HG03460 (cell line): Measurements from ENCODE around the gene RPS3.
A peak's percentile ranks its signal among the peaks of the same experiment; 100 is the strongest.
"Not testable (repeated sequence)": the region's sequence is repeated elsewhere in the genome, so short reads cannot be mapped to it uniquely, and the experiment has no call there.

Experiments used
- ATAC-seq: cut with Tn5 transposase; IDR thresholded peaks from one replicate; pipeline ENCODE4 v1.9.1; 2021; ENCODE audit not compliant: unreplicated experiment

RPS3 gene

GRCh38 chr11:75399344-75400145 lies at the start of gene RPS3:
Gene RPS3 (plus strand): TSS chr11:75399518. CDS start chr11:75399548, 30 bp downstream.
- ATAC-seq, result peak; percentile 94

GRCh38 chr11:75349521-75350116 lies 49.7 kb upstream of the RPS3 start:
- ATAC-seq, result no peak

- ATAC-seq, result no peak
These were observed 49.1 kb upstream of the RPS3 start for GRCh38 chr11:75350122-75350742.

GRCh38 chr11:75350743-75351540 lies 48.4 kb upstream of the RPS3 start:
- no peak for ATAC-seq

GRCh38 chr11:75351541-75351790 lies 47.9 kb upstream of the RPS3 start, which contains the start of gene ARRB1:
Gene ARRB1 (minus strand): TSS chr11:75351661. CDS start chr11:75351607, 54 bp downstream.
- no peak for ATAC-seq

- no peak for ATAC-seq
These were observed 47.3 kb upstream of the RPS3 start for GRCh38 chr11:75351791-75352587.

- no peak for ATAC-seq
These were observed 46.6 kb upstream of the RPS3 start for GRCh38 chr11:75352588-75353206.

GRCh38 chr11:75355051-75355450 lies 44.3 kb upstream of the RPS3 start:
- no peak for ATAC-seq

- no peak for ATAC-seq
These were observed 42.7 kb upstream of the RPS3 start for GRCh38 chr11:75356613-75357012.

GRCh38 chr11:75362285-75362684 lies 37.0 kb upstream of the RPS3 start:
- ATAC-seq, result not testable (repeated sequence)

GRCh38 chr11:75365711-75366181 lies 33.6 kb upstream of the RPS3 start:
- no peak for ATAC-seq

GRCh38 chr11:75366826-75367225 lies 32.5 kb upstream of the RPS3 start:
- ATAC-seq, result not testable (repeated sequence)

- ATAC-seq, result no peak
These were observed 29.6 kb upstream of the RPS3 start for GRCh38 chr11:75369560-75370255.

- no peak for ATAC-seq
These were observed 27.1 kb upstream of the RPS3 start for GRCh38 chr11:75371949-75372876.

- no peak for ATAC-seq
These were observed 26.1 kb upstream of the RPS3 start for GRCh38 chr11:75373201-75373600.

- ATAC-seq, result no peak
These were observed 24.7 kb upstream of the RPS3 start for GRCh38 chr11:75374646-75375045.

GRCh38 chr11:75375626-75376025 lies 23.7 kb upstream of the RPS3 start:
- ATAC-seq, result no peak

- no peak for ATAC-seq
These were observed 23.1 kb upstream of the RPS3 start for GRCh38 chr11:75376175-75376574.
